Measurements from ENCODE around the gene FBN3. TPM values are rescaled to one million over a fixed set of nuclear protein-coding genes. Genes with fewer than 3 reads are reported as not detected.
"Not testable (repeated sequence)": the region's sequence is repeated elsewhere in the genome, so short reads cannot be mapped to it uniquely, and the experiment has no call there.

FBN3 gene
- total RNA-seq, 1 donor from 2014 or later, result 0.57 TPM

GRCh38 chr19:8028951-8029491, 120.4 kb downstream of the FBN3 start:
- Mint-ChIP-seq H3K27me3 (ENCODE audit: low read depth) (no peaks in the 10 kb centered on the region), H3K4me1 (ENCODE audit: low read depth) (peaks cover 18% of the 10 kb centered on the region), H3K4me3 (ENCODE audit: unreplicated experiment) (no peak overlapping the region), H3K9me3 (ENCODE audit: low read depth) (no peaks in the 10 kb centered on the region), H3K27ac (ENCODE audit: unreplicated experiment) (peak overlapping the region; percentile 36), H3K36me3 (ENCODE audit: low read depth) (no peaks in the 10 kb centered on the region)
- no peak for TF ChIP-seq CTCF (IDR thresholded peaks at IDR 0.05)
- no peak for DNase-seq (ENCODE audit: low spot score)

DNA sequence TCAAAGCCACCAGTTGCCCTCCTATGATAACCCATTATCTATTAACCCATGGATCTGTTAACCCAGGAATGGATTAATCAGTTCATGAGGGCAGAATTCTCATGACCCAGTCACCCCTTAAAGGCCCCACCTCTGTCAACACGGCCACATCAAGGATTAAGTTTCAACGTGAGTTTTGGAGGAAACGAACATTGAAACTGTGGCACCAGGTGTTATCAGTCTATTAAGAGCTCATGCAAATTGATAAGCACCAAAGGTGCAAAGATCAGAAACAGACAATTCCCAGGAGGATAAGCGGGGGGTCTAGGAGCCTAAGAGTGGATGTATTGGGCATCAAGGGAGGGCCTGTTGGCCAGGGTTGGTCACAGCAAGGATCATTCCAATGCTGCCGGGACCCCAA, 124.1 kb downstream of the FBN3 start:
- Mint-ChIP-seq H3K27ac (ENCODE audit: unreplicated experiment) (no peak overlapping the region), H3K4me1 (ENCODE audit: low read depth) (peaks cover 21% of the 10 kb centered on the region), H3K36me3 (ENCODE audit: low read depth) (no peaks in the 10 kb centered on the region), H3K4me3 (ENCODE audit: unreplicated experiment) (no peak overlapping the region), H3K27me3 (ENCODE audit: low read depth) (no peaks in the 10 kb centered on the region), H3K9me3 (ENCODE audit: low read depth) (no peaks in the 10 kb centered on the region)
- TF ChIP-seq CTCF (IDR thresholded peaks at IDR 0.05), result no peak
- DNase-seq (ENCODE audit: low spot score), result no peak

GRCh38 chr19:8024256-8024655, 125.1 kb downstream of the FBN3 start:
- H3K4me1 Mint-ChIP-seq (ENCODE audit: low read depth), result peaks cover 17% of the 10 kb centered on the region
- DNase-seq (ENCODE audit: low spot score); H3K27ac Mint-ChIP-seq (ENCODE audit: unreplicated experiment); H3K36me3 Mint-ChIP-seq (ENCODE audit: low read depth); H3K9me3 Mint-ChIP-seq (ENCODE audit: low read depth); H3K27me3 Mint-ChIP-seq (ENCODE audit: low read depth); H3K4me3 Mint-ChIP-seq (ENCODE audit: unreplicated experiment): not testable (repeated sequence)

GRCh38 chr19:8023371-8023770, 126.0 kb downstream of the FBN3 start:
- peaks cover 8% of the 10 kb centered on the region for H3K4me1 Mint-ChIP-seq (ENCODE audit: low read depth)
- DNase-seq (ENCODE audit: low spot score), result no peak
- no peak overlapping the region for H3K4me3 Mint-ChIP-seq (ENCODE audit: unreplicated experiment)
- H3K36me3 Mint-ChIP-seq (ENCODE audit: low read depth), result no peaks in the 10 kb centered on the region
- H3K27me3 Mint-ChIP-seq (ENCODE audit: low read depth), result no peaks in the 10 kb centered on the region
- no peaks in the 10 kb centered on the region for H3K9me3 Mint-ChIP-seq (ENCODE audit: low read depth)
- peak overlapping the region; percentile 60 for H3K27ac Mint-ChIP-seq (ENCODE audit: unreplicated experiment)
- TF ChIP-seq CTCF (IDR thresholded peaks at IDR 0.05), result no peak

GRCh38 chr19:8022275-8022674, 127.1 kb downstream of the FBN3 start:
- peaks cover 2% of the 10 kb centered on the region for H3K36me3 Mint-ChIP-seq (ENCODE audit: low read depth)
- TF ChIP-seq CTCF (IDR thresholded peaks at IDR 0.05), result no peak
- no peak overlapping the region for H3K27ac Mint-ChIP-seq (ENCODE audit: unreplicated experiment)
- H3K4me3 Mint-ChIP-seq (ENCODE audit: unreplicated experiment), result no peak overlapping the region
- H3K4me1 Mint-ChIP-seq (ENCODE audit: low read depth), result peaks cover 7% of the 10 kb centered on the region
- H3K9me3 Mint-ChIP-seq (ENCODE audit: low read depth), result no peaks in the 10 kb centered on the region
- H3K27me3 Mint-ChIP-seq (ENCODE audit: low read depth), result no peaks in the 10 kb centered on the region
- DNase-seq (ENCODE audit: low spot score), result no peak

DNA sequence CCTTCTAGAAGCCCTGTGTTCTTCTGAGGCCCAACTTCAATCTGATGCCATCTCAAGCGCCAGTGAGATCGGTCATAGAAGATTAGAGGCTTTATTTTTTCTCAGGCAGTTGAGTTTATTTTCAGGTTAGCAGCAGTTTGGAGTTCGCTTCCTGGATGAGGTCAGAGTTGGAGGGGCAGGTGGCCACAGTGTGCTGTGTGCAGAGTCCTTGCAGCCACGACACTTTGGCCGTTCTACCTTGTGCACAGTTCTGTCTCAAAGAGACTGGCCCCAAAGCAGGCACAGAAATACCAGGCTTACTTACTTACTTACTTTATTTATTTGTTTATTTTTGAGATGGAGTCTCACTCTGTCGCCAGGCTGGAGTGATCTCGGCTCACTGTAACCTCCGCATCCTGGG, 128.0 kb downstream of the FBN3 start:
- no peak for TF ChIP-seq CTCF (IDR thresholded peaks at IDR 0.05)

More for the DNA sequence above, 128.0 kb downstream of the FBN3 start:
- Mint-ChIP-seq H3K36me3 (ENCODE audit: low read depth) (peaks cover 4% of the 10 kb centered on the region), H3K4me3 (ENCODE audit: unreplicated experiment) (no peak overlapping the region), H3K27ac (ENCODE audit: unreplicated experiment) (no peak overlapping the region), H3K4me1 (ENCODE audit: low read depth) (peaks cover 7% of the 10 kb centered on the region), H3K27me3 (ENCODE audit: low read depth) (no peaks in the 10 kb centered on the region), H3K9me3 (ENCODE audit: low read depth) (no peaks in the 10 kb centered on the region)
- DNase-seq (ENCODE audit: low spot score), result no peak

Measured in chondrocyte (in vitro differentiated cells).